Activated CD8-positive, alpha-beta memory T cell treated with anti-CD3 and anti-CD28 coated beads, Interleukin-2, amount 10 ng/mL, durations not matched to agents 7 days and 5 days (primary cell): ENCODE measurements around the gene PCYT1A. TPM values are rescaled to one million over a fixed set of nuclear protein-coding genes. Genes with fewer than 3 reads are reported as not detected.
"Not testable (repeated sequence)": the region's sequence is repeated elsewhere in the genome, so short reads cannot be mapped to it uniquely, and the experiment has no call there.

Experiments
- ATAC-seq: fragments of 150-1000 bp; cut with Tn5 transposase; one replicate; pipeline ENCODE4 v1.10.0; 2021; ENCODE audit warnings: moderate library complexity
- CTCF ChIA-PET: fragments of 350-600 bp; sonication (Branson Sonifier 250); formaldehyde crosslinking; loops from one replicate; lab custom pipeline; 2021; ENCODE audit warnings: antibody characterized with exemption; lab: Charles Lee
- DNase-seq: peaks from one replicate; pipeline ENCODE4 v3.0.0-alpha.2; 2020
- H3K27ac Mint-ChIP-seq: one replicate; pipeline ENCODE4 v1.8.0; 2021; ENCODE audit warnings: mild to moderate bottlenecking, mixed read lengths
- H3K27me3 Mint-ChIP-seq: one replicate; pipeline ENCODE4 v1.8.0; 2021; ENCODE audit warnings: mixed read lengths
- H3K36me3 Mint-ChIP-seq: one replicate; pipeline ENCODE4 v1.8.0; 2021; ENCODE audit warnings: mild to moderate bottlenecking, mixed read lengths
- H3K4me1 Mint-ChIP-seq: one replicate; pipeline ENCODE4 v1.8.0; 2021; ENCODE audit warnings: mixed read lengths
- H3K4me3 Mint-ChIP-seq: one replicate; pipeline ENCODE4 v1.8.0; 2021; ENCODE audit warnings: mild to moderate bottlenecking, moderate library complexity, mixed read lengths
- H3K9me3 Mint-ChIP-seq: one replicate; pipeline ENCODE4 v1.8.0; 2022; ENCODE audit warnings: low read depth, mixed read lengths
- total RNA-seq, 2 experiments: library from RNA; stranded (reverse); gene quantifications; one replicate each; pipeline ENCODE4 v1.2.3, GENCODE V29; 2021

The PCYT1A gene
- total RNA-seq, 2 experiments from 2014 or later = 57.7 to 61.6 TPM

GRCh38 chr3:196214783-196215441, 72.6 kb downstream of the PCYT1A start:
- no peak overlapping the region for H3K4me3 Mint-ChIP-seq
- H3K27me3 Mint-ChIP-seq = no peaks in the 10 kb centered on the region
- H3K4me1 Mint-ChIP-seq = peaks cover 18% of the 10 kb centered on the region
- no peaks in the 10 kb centered on the region for H3K9me3 Mint-ChIP-seq
- ATAC-seq (no peak), DNase-seq (no peak)
- H3K36me3 Mint-ChIP-seq = no peaks in the 10 kb centered on the region
- CTCF ChIA-PET = no interaction called here
- H3K27ac Mint-ChIP-seq = no peak overlapping the region

GRCh38 chr3:196210673-196211556, 76.6 kb downstream of the PCYT1A start, which contains the start of gene ZDHHC19:
ZDHHC19 (minus strand) TSS chr3:196211400; CDS start chr3:196211315, 85 bp downstream.
- peaks cover 10% of the 10 kb centered on the region for H3K27me3 Mint-ChIP-seq
- CTCF ChIA-PET = no interaction called here
- no peak for ATAC-seq

GRCh38 chr3:196209944-196210672, 77.4 kb downstream of the PCYT1A start:
- DNase-seq, ATAC-seq, H3K36me3 Mint-ChIP-seq, H3K4me3 Mint-ChIP-seq, H3K9me3 Mint-ChIP-seq, H3K27ac Mint-ChIP-seq, CTCF ChIA-PET: not testable (repeated sequence)
- Mint-ChIP-seq H3K27me3 (peaks cover 16% of the 10 kb centered on the region), H3K4me1 (peaks cover 14% of the 10 kb centered on the region)

More at GRCh38 chr3:196210673-196211556, 76.6 kb downstream of the PCYT1A start, which contains the start of gene ZDHHC19:
- Mint-ChIP-seq H3K4me3 (no peak within 1 kb of the TSS), H3K36me3 (no peaks in the 10 kb centered on the region), H3K4me1 (peaks cover 9% of the 10 kb centered on the region), H3K27ac (no peak within 1 kb of the TSS), H3K9me3 (no peaks in the 10 kb centered on the region)
- DNase-seq = no peak

- DNase-seq = no peak
- Mint-ChIP-seq H3K4me3 (peak overlapping the region; percentile 77), H3K27ac (no peak overlapping the region), H3K9me3 (no peaks in the 10 kb centered on the region), H3K4me1 (peaks cover 15% of the 10 kb centered on the region), H3K36me3 (no peaks in the 10 kb centered on the region), H3K27me3 (peaks cover 23% of the 10 kb centered on the region)
- ATAC-seq = no peak
- CTCF ChIA-PET = no interaction called here
Measured at GRCh38 chr3:196208942-196209695, 78.4 kb downstream of the PCYT1A start.

- peak; percentile 83 for ATAC-seq
- Mint-ChIP-seq H3K27ac (peak overlapping the region; percentile 44), H3K27me3 (peaks cover 32% of the 10 kb centered on the region)
Measured at GRCh38 chr3:196207833-196208607, 79.5 kb downstream of the PCYT1A start.

GRCh38 chr3:196207159-196207832, 80.2 kb downstream of the PCYT1A start:
- ATAC-seq = peak; percentile 59

More at GRCh38 chr3:196207833-196208607, 79.5 kb downstream of the PCYT1A start:
- CTCF ChIA-PET = interaction anchor here (0.9 to 1.2 kb wide), 2 partner anchors 11 to 358 kb away, joined by 3 to 5 read pairs; no protein-coding TSS in a partner anchor
- H3K9me3 Mint-ChIP-seq = no peaks in the 10 kb centered on the region
- H3K4me1 Mint-ChIP-seq = peaks cover 15% of the 10 kb centered on the region
- peak; percentile 72 for DNase-seq
- H3K4me3 Mint-ChIP-seq = peak overlapping the region; percentile 77
- no peaks in the 10 kb centered on the region for H3K36me3 Mint-ChIP-seq

GRCh38 chr3:196205442-196206205, 81.9 kb downstream of the PCYT1A start:
- ATAC-seq, DNase-seq, H3K27ac Mint-ChIP-seq, H3K9me3 Mint-ChIP-seq, H3K36me3 Mint-ChIP-seq, H3K4me3 Mint-ChIP-seq, CTCF ChIA-PET: not testable (repeated sequence)
- H3K27me3 Mint-ChIP-seq = peaks cover 32% of the 10 kb centered on the region
- peaks cover 15% of the 10 kb centered on the region for H3K4me1 Mint-ChIP-seq

More at GRCh38 chr3:196207159-196207832, 80.2 kb downstream of the PCYT1A start:
- Mint-ChIP-seq H3K4me3 (peak overlapping the region; percentile 77), H3K27ac (no peak overlapping the region), H3K4me1 (peaks cover 15% of the 10 kb centered on the region), H3K9me3 (no peaks in the 10 kb centered on the region), H3K36me3 (no peaks in the 10 kb centered on the region), H3K27me3 (peaks cover 32% of the 10 kb centered on the region)
- CTCF ChIA-PET = interaction anchor here (0.9 to 1.2 kb wide), 2 partner anchors 11 to 357 kb away, joined by 3 to 5 read pairs; no protein-coding TSS in a partner anchor
- peak; percentile 49 for DNase-seq

- peaks cover 32% of the 10 kb centered on the region for H3K27me3 Mint-ChIP-seq
- H3K9me3 Mint-ChIP-seq = no peaks in the 10 kb centered on the region
- no peaks in the 10 kb centered on the region for H3K36me3 Mint-ChIP-seq
- ATAC-seq (no peak), DNase-seq (no peak)
- peaks cover 15% of the 10 kb centered on the region for H3K4me1 Mint-ChIP-seq
- no peak overlapping the region for H3K4me3 Mint-ChIP-seq
- no peak overlapping the region for H3K27ac Mint-ChIP-seq
- CTCF ChIA-PET = no interaction called here
Measured at GRCh38 chr3:196203846-196204245, 83.7 kb downstream of the PCYT1A start.

GRCh38 chr3:196202516-196202970, 85.0 kb downstream of the PCYT1A start:
- Mint-ChIP-seq H3K27me3 (peaks cover 32% of the 10 kb centered on the region), H3K4me1 (peaks cover 9% of the 10 kb centered on the region), H3K4me3 (no peak overlapping the region), H3K9me3 (no peaks in the 10 kb centered on the region), H3K27ac (no peak overlapping the region), H3K36me3 (no peaks in the 10 kb centered on the region)
- no peak for DNase-seq
- no peak for ATAC-seq
- CTCF ChIA-PET = no interaction called here

GRCh38 chr3:196198771-196199753, 88.5 kb downstream of the PCYT1A start:
- CTCF ChIA-PET = interaction anchor here (1.0 to 16.1 kb wide), 6 partner anchors 19 to 348 kb away, joined by 3 to 238 read pairs (median 4); no protein-coding TSS in a partner anchor
- ATAC-seq = no peak
- peaks cover 24% of the 10 kb centered on the region for H3K4me1 Mint-ChIP-seq

More at GRCh38 chr3:196198771-196199753, 88.5 kb downstream of the PCYT1A start:
- Mint-ChIP-seq H3K4me3 (no peak overlapping the region), H3K36me3 (no peaks in the 10 kb centered on the region), H3K27ac (no peak overlapping the region), H3K9me3 (no peaks in the 10 kb centered on the region), H3K27me3 (peaks cover 8% of the 10 kb centered on the region)
- no peak for DNase-seq
